Colon (tissue), 2 donors: Measurements from ENCODE around the gene HDGFL3.
"Not testable (repeated sequence)": the region's sequence is repeated elsewhere in the genome, so short reads cannot be mapped to it uniquely, and the experiment has no call there.

Experiments used
- FAIRE-seq: peaks from 2 replicates; lab custom pipeline; 2012; peaks lifted over from hg19 to GRCh38; lab: Jason Lieb, UNC
- donor health status: control.
- donor health status: control.

The HDGFL3 gene

DNA sequence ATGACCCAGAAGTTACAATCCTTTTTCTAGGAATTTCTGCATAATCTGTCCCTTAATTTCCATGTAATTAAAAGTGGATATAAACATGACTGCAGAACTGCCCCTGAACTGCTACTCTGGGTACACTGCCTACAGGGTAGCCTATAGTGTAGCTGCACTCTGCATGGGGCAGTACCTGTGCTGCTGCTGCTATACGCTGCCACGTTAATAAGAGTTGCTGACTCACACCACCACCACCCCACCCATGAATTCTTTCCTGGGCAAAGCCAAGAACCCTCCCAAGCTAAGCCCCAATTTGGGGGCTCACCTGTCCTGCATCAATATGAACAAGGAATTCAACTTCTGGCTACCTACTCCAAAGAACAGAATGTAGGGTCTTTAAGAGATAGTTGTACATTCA lies 13.9 kb downstream of the HDGFL3 start:
- no peak for FAIRE-seq

GRCh38 chr15:83192742-83193141 lies 14.9 kb downstream of the HDGFL3 start:
- no peak for FAIRE-seq

- no peak for FAIRE-seq
These were observed 17.2 kb downstream of the HDGFL3 start for GRCh38 chr15:83190450-83190849.

DNA sequence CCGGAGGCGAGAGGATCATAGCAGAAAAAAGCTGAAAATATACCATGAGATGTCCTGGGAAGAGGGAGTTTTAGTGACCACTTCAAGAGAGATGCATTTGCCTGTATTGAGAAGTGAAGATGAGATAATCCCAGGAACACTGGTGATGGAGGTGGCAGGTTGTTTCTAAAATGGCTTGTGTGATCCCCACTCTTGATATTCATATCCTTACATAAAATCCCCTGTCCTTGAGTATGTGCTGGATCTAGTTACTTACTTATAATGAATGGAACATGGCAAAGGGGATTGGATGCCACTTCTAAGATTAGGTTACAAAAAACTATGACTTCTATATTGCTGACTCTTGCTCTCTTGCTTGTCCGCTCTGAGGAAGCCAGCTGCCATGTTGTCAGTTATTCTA lies 22.1 kb downstream of the HDGFL3 start:
- FAIRE-seq: no peak

GRCh38 chr15:83178869-83179325 lies 28.7 kb downstream of the HDGFL3 start:
- FAIRE-seq: no peak

- FAIRE-seq: no peak
These were observed 29.2 kb downstream of the HDGFL3 start for GRCh38 chr15:83178390-83178789.

GRCh38 chr15:83174891-83175290 lies 32.7 kb downstream of the HDGFL3 start:
- FAIRE-seq: no peak

- no peak for FAIRE-seq
These were observed 37.0 kb downstream of the HDGFL3 start for GRCh38 chr15:83170474-83171165.

DNA sequence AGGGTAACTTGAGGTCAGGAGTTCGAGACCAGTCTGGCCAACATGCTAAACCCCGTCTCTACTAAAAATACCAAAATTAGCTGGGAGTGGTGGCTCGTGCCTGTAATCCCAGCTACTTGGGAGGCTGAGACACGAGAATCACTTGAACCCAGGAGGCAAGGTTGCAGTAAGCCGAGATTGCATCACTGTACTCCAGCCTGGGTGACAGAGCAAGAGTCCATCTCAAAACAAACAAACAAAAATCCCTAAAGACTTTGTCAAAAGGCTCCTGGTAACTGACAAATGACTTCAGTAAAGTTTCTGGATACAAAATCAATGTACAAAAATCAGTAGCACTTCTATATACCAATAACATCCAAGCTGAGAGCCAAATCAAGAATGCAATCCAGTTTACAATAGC lies 38.0 kb downstream of the HDGFL3 start:
- not testable (repeated sequence) for FAIRE-seq

DNA sequence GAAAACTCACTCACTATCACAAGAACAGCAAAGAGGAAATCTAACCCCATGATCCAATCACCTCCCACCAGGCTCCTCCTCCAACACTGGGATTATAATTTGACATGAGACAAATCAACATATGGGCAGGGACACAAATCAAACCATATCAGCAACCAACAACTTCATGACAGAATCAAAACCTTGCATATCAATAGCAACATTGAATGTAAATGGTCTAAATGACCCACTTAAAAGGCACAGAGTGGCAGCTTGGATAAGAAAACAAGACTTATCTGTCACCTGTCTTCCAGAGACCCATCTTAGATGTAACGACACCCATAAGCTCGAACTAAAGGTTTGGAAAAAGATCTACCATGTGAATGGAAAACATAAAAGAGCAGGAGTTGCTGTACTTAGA lies 40.8 kb downstream of the HDGFL3 start:
- FAIRE-seq: no peak

GRCh38 chr15:83166218-83166617 lies 41.4 kb downstream of the HDGFL3 start:
- no peak for FAIRE-seq

DNA sequence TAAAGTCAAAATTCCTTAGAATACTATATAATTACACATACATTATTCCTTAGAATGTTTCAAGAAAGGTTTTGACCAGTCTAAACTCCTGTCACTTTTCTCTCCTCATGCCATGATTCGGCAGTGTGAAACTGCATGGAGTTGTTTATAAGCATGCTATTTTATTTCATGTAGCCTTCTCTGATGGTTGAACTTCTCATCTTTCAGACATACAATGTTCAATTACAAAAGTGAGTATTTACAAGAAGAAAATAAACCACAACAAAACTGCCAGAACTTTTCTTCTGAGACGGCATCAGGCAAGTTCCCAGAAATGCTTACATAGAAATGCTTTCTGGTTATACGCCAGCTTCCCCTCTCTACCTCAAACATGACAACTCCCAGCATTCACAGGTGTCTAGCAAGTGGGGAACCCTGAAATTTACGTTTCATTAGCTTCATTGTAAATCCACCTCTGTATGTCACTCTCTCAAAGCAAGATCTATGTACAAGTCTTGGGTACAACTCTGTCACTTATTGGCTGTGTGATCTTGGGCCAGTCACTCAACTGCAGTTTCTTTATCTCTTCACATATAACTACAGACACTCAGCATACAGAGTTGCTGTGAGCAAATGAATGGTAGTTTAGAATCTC lies 42.7 kb downstream of the HDGFL3 start:
- no peak for FAIRE-seq

DNA sequence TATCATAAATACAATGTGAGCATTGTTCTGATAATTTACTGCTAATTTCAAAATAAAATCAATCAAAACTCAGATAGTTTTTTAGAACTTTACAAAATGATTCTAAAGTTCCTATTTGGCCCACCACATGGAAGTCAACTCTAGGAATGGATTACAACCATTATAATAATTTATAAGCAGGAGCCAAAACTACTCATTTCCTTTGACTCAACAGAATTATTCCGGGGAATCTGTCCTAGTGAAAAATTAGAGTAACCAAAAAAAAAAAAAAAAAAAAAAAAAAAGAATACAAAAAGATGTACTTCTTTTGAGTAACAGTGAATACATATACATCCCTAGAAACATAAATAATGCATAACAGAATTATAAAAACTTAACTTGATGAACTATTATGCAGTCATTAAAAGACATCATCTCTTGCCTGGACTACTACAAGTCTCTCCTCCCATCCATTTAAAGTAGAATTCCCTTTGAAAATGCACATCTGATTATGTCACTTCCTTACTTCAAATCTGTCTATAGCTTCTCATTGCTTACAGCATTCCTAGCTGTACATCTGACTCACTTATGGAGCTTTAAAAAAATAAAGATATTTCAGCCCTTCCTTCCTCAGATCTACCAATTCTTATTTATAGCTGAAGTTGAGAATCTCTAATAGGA lies 43.4 kb downstream of the HDGFL3 start:
- FAIRE-seq: no peak

DNA sequence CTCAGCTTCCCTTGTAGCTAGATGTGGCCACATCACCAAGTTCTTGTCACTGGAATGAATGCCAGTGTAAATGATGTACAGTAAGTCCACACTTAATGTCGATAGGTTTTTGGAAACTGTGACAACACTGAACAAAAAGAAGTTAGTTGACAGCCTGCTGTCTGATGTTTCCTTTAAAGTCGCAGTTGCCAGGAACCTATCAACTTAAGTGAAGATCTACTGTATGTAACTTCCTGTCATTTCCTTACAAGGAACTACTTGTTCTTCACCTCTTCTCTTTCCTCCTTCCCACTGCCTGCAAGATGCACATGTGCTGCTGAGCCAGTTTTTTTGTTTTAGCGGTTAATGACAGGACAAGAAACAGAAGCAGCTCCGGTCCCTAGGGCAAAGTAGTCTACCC lies 44.6 kb downstream of the HDGFL3 start:
- no peak for FAIRE-seq

DNA sequence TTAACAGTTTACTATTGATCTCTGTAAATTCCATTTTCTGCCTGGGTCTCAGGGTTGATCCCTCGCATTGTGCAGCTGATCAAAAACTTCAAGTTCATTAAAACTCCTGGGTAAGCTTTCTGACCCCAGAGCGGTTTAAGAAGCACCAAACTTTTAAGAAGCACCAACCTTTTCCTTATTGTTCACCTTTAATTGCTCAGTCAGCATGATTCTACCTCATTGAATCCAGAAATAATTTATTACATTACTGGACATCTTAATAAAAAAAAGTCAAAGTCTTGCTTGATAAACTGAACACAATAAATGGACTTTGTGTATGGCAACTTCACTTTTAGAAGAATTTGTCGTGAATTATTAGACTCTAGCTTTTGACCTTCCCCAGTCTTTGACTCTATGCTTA lies 46.9 kb downstream of the HDGFL3 start:
- no peak for FAIRE-seq

DNA sequence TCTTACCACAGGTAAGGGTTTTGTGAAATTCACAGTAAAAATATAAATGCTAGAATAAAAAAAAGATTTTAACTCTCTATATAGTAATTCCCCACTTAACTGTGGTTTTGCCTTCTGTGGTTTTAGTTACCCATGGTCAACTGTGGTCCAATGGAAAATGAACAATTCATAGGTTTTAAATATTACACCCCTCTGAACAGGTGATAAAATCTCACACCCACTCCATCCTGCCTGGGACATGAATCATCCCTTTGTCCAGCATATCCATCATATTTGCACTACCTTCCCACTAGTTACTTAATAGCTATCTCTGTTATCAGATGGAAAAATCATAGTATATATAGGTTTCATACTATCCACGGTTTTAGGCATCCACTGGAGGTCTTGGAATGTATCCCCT lies 49.2 kb downstream of the HDGFL3 start:
- no peak for FAIRE-seq

- no peak for FAIRE-seq
These were observed 51.7 kb downstream of the HDGFL3 start for GRCh38 chr15:83155942-83156341.

- FAIRE-seq: no peak
These were observed 54.3 kb downstream of the HDGFL3 start for GRCh38 chr15:83153288-83153687.

DNA sequence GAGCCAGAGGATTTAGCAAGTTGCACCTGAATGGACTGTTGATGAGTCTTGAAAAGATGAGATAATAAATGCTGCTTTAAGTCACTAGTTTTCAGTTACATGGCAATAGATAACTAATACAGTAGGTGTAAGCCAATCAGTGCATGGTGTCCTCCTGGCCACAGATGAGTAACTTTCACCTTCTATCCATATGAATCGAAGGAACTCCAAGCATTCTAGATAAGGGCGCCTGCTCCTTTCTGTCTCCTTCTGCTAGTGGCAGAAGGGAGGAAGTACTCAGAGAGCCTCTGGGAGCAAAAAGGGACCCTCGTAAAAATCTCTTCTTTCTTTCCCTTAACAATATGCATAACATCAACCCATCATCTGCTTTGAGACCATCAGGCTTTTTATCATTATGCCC lies 62.9 kb downstream of the HDGFL3 start:
- no peak for FAIRE-seq

GRCh38 chr15:83142151-83142550 lies 65.5 kb downstream of the HDGFL3 start:
- FAIRE-seq: not testable (repeated sequence)

GRCh38 chr15:83132861-83133523 lies 74.6 kb downstream of the HDGFL3 start:
- no peak for FAIRE-seq

DNA sequence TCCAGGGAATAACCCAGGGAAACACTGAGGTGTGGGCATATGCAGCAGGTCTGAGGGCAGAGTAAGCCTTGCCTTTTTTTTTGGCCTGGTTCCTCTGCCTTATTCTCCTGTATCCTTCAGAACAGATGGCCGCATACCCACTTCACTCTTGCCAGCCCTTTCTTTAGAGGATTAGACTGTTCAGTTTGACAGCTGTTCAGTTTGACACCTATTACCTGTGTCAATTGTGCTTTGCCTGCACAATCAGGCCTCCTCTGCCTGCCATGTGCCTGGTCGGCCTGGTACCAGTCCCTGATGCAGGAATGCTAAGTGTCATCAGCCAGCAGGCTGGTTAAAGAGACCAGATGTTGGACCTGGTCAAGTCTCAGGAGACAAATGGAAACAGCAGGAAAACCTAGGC lies 77.8 kb downstream of the HDGFL3 start:
- FAIRE-seq: no peak

DNA sequence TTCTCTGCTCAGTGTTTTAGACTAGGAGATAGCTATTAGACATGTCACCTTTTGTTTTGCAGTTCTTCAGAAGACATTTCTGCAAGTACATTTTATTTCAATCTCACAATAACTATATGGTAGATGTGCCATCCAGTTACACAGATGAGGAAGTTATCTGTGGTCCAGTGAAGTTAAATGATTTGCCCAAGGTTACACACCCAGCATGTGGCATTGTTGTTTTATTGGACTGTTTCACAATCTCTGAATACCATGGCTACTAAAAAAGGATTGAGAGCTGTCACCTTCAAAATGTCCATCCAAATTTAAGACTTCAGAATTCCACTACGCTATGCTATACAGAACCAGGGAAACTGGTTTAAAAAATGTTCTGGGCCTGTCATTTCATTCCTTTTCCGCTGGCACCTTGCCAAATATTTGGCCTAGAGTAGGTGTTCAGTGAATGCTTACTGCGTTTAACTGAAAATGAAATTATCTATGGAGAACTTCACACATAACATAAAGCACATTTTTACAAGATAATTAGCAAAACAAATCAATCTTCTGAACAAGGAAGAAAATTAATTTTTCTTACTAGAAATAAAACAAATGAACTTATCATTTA lies 80.0 kb downstream of the HDGFL3 start:
- FAIRE-seq: no peak
